Kidney (tissue), 14 donors: ENCODE results near the gene CTNNAL1. TPM values are rescaled to one million over a fixed set of nuclear protein-coding genes. Genes with fewer than 3 reads are reported as not detected.

ENCODE experiments used
- DNase-seq, 5 donors: peaks; one replicate each; pipeline ENCODE4 v3.0.0-alpha.2; 2013 to 2020
- FAIRE-seq: peaks from 2 replicates; lab custom pipeline; 2012; peaks lifted over from hg19 to GRCh38; lab: Jason Lieb, UNC
- H3K27ac ChIP-seq, 2 donors: one replicate each; pipeline ENCODE4 v1.7.0; 2013; ENCODE audit warnings: low read depth in 2 of 2, low read length in 2 of 2, inconsistent platforms in 1 of 2
- H3K27me3 ChIP-seq: one replicate; pipeline ENCODE4 v1.7.1; 2013; ENCODE audit warnings: low read length, inconsistent platforms; ENCODE audit not compliant: control insufficient read depth, insufficient read depth
- H3K36me3 ChIP-seq, 3 donors: one replicate each; pipeline versions ENCODE4 v1.7.0 to v1.7.1; 2013; ENCODE audit warnings: low read length in 3 of 3, control low read depth in 1 of 3, inconsistent platforms in 1 of 3; ENCODE audit not compliant: insufficient read depth in 3 of 3, control insufficient read depth in 2 of 3
- H3K4me1 ChIP-seq, 3 donors: one replicate each; pipeline versions ENCODE4 v1.7.0 to v1.7.1; 2013; ENCODE audit warnings: low read length in 3 of 3, inconsistent platforms in 1 of 3, low read depth in 1 of 3; ENCODE audit not compliant: control insufficient read depth in 2 of 3, insufficient read depth in 2 of 3
- H3K4me3 ChIP-seq, 3 donors: one replicate each; pipeline versions ENCODE4 v1.7.0 to v1.8.1; 2013; ENCODE audit warnings: low read length in 3 of 3, control low read depth in 1 of 3, inconsistent platforms in 1 of 3
- H3K9ac ChIP-seq, 3 donors: one replicate each; pipeline versions ENCODE4 v1.7.0 to v1.7.1; 2013; ENCODE audit warnings: low read length in 3 of 3, control low read depth in 1 of 3, inconsistent platforms in 1 of 3
- H3K9me3 ChIP-seq, 3 donors: one replicate each; pipeline versions ENCODE4 v1.7.0 to v1.7.1; 2013; ENCODE audit warnings: low read length in 3 of 3, control low read depth in 1 of 3, inconsistent platforms in 1 of 3; ENCODE audit not compliant: control insufficient read depth in 2 of 3, insufficient read depth in 1 of 3
- intact Hi-C: fragments of 100-400 bp; cut with DNase I; formaldehyde crosslinking; loops from one replicate; pipeline ENCODE4 v1.11.1; 2022
- polyA plus RNA-seq: library from polyadenylated mRNA; stranded (reverse); fragments of 350-450 nt; fragmentation: Illumina TruSeq; extraction: RNeasy Lipid Tissue Mini Kit (QIAGEN cat#74804); gene quantifications from one replicate; pipeline ENCODE4 v1.2.3, GENCODE V29; 2014; ENCODE audit warnings: low read depth, low replicate concordance; ENCODE audit not compliant: insufficient read depth
- total RNA-seq: library from RNA; stranded (reverse); fragmentation: NEBNext Ultra II Directional; extraction: Animal tissue kit (Norgen Biotek cat#: 25700); gene quantifications from one replicate; pipeline ENCODE4 v1.2.1, GENCODE V29; 2021
- TF ChIP-seq, protein P1 (sequence below): IDR thresholded peaks from 3 replicates; pipeline ENCODE4 v1.5.1; 2012; ENCODE audit warnings: mild to moderate bottlenecking, moderate library complexity, borderline replicate concordance; ENCODE audit not compliant: insufficient read depth; ENCODE audit errors: extremely low read depth
- donor health status: control.
- donor health status: control.
- donor health status: control.
- donor health status: control.
- donor health status: control.
- donor health status: DM: yes; HTN: yes; CAD: no.
- donor health status: Normal renal cell carcinoma (clear cell type).

CTNNAL1 gene
- total and polyA plus RNA-seq, 2 donors from 2014 or later, result 38.6 to 54.8 TPM

DNA sequence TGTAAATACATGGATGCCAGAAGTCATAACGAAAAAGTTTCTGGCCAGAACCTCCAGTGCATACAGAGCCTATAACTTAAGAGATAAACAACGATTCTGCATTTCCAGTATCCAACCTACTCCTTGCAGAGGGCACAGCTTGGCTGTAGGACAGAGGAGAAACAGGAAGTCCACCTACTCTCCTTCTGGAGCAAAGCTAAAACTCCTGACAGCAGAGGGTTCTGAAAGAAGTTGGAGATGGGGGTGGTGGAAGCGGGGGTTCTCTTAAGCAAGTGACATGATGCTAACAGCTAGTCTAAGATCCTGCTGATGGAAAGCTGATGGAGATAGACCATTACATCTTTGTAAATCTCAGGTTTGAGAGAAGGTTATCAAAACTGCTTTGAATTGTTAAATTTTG, 35.5 kb upstream of the CTNNAL1 start:
- TF ChIP-seq, protein P1, sequence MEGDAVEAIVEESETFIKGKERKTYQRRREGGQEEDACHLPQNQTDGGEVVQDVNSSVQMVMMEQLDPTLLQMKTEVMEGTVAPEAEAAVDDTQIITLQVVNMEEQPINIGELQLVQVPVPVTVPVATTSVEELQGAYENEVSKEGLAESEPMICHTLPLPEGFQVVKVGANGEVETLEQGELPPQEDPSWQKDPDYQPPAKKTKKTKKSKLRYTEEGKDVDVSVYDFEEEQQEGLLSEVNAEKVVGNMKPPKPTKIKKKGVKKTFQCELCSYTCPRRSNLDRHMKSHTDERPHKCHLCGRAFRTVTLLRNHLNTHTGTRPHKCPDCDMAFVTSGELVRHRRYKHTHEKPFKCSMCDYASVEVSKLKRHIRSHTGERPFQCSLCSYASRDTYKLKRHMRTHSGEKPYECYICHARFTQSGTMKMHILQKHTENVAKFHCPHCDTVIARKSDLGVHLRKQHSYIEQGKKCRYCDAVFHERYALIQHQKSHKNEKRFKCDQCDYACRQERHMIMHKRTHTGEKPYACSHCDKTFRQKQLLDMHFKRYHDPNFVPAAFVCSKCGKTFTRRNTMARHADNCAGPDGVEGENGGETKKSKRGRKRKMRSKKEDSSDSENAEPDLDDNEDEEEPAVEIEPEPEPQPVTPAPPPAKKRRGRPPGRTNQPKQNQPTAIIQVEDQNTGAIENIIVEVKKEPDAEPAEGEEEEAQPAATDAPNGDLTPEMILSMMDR, result no peak
- Histone ChIP-seq H3K4me3 (no peak overlapping the region), H3K9me3 (no peaks in the 10 kb centered on the region), H3K36me3 (peaks cover 14 to 63% (median 50%) of the 10 kb centered on the region in 3 donors), H3K27me3 (no peaks in the 10 kb centered on the region), H3K27ac (no peak overlapping the region), H3K4me1 (no peaks in the 10 kb centered on the region), H3K9ac (no peak overlapping the region)
- DNase-seq (no peak), FAIRE-seq (no peak)
- intact Hi-C loops, result no loop called here

DNA sequence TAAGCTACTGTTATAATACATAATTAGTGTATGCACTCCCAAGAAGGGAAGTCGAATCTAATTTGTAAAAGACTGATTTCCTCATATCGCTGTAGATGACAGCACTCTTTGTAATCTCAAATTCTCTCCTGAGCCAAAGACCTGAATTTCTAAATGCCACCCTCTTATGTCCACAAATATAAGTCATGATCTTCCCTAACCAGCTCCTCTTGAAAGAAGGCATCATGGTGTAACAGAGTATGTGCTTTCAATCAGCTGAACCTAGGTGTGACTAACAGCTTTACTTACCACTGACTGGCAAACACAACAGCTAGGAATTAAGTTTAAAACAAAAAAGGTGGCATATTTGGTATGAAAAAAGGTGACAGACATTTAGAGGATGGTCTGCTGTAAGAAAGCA, 34.0 kb upstream of the CTNNAL1 start:
- intact Hi-C loops, result no loop called here
- Histone ChIP-seq H3K4me1 (no peaks in the 10 kb centered on the region), H3K4me3 (no peak overlapping the region), H3K27ac (no peak overlapping the region), H3K36me3 (peaks cover 22 to 53% (median 46%) of the 10 kb centered on the region in 3 donors), H3K9me3 (no peaks in the 10 kb centered on the region), H3K9ac (no peak overlapping the region), H3K27me3 (no peaks in the 10 kb centered on the region)
- TF ChIP-seq, protein P1, result no peak
- no peak for DNase-seq
- FAIRE-seq, result no peak

DNA sequence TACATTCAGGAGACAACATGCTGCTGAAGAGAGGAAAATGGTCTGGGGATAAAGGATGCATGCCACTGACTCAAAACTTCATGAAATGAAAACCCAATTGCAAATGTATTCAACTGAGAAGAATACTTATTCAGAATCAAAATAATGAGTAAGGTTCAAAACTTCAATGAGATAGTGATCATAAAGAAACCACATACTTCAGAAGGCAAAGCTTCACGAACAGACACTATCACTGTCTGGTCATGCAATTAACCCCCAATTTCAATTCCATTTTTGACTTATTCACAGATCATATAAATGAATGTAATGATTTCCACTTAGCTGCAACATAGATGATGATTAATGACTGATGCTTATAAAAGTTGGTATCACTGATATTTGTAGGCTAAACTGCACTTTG, 33.0 kb upstream of the CTNNAL1 start:
- H3K9ac ChIP-seq, result no peak overlapping the region
- no peak overlapping the region for H3K4me3 ChIP-seq
- H3K9me3 ChIP-seq, result no peaks in the 10 kb centered on the region
- intact Hi-C loops, result no loop called here
- DNase-seq (no peak), FAIRE-seq (no peak)
- peaks cover 22 to 48% (median 42%) of the 10 kb centered on the region in 3 donors for H3K36me3 ChIP-seq
- no peaks in the 10 kb centered on the region for H3K27me3 ChIP-seq
- TF ChIP-seq, protein P1, result no peak
- H3K4me1 ChIP-seq, result no peaks in the 10 kb centered on the region
- H3K27ac ChIP-seq, result no peak overlapping the region

DNA sequence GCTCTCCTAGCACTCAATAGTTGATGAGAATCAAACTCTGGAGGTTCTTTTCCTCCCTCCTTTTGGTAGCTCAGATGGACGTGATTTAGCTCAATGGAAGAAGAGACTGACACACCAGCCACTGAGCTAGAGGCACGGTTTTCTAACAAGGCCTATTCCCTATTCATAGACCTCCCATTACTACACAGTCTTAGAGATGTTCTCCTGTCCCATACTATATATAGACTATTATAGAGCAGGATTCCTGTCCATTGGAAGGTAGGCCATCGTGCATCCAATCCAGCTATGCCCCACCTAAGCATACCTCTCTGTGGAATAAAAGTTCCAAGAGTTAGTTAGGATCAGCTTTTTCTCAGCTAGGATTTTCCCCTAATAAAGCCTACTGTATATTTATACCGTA, 30.3 kb upstream of the CTNNAL1 start:
- TF ChIP-seq, protein P1, result no peak
- H3K9me3 ChIP-seq, result no peaks in the 10 kb centered on the region
- peaks cover 18 to 37% (median 25%) of the 10 kb centered on the region in 3 donors for H3K36me3 ChIP-seq
- FAIRE-seq (no peak), DNase-seq (no peak)
- H3K27me3 ChIP-seq, result no peaks in the 10 kb centered on the region
- no peaks in the 10 kb centered on the region for H3K4me1 ChIP-seq
- H3K27ac ChIP-seq, result no peak overlapping the region
- no peak overlapping the region for H3K9ac ChIP-seq
- no peak overlapping the region for H3K4me3 ChIP-seq
- intact Hi-C loops, result no loop called here
